SK-N-MC (cell line): ENCODE data around the gene PDP2.
A peak's percentile ranks its signal among the peaks of the same experiment; 100 is the strongest.

Source experiments
- EZH2 ChIP-seq: fragments of 200-600 bp; sonication (generic); IDR thresholded peaks from one replicate; pipeline ENCODE4 v1.6.1; 2017; ENCODE audit warnings: antibody characterized with exemption
- POLR2AphosphoS5 ChIP-seq: IDR thresholded peaks from 2 replicates; pipeline ENCODE4 v1.6.1; 2012; ENCODE audit warnings: mild to moderate bottlenecking, low read depth, low read length, borderline replicate concordance

DNA sequence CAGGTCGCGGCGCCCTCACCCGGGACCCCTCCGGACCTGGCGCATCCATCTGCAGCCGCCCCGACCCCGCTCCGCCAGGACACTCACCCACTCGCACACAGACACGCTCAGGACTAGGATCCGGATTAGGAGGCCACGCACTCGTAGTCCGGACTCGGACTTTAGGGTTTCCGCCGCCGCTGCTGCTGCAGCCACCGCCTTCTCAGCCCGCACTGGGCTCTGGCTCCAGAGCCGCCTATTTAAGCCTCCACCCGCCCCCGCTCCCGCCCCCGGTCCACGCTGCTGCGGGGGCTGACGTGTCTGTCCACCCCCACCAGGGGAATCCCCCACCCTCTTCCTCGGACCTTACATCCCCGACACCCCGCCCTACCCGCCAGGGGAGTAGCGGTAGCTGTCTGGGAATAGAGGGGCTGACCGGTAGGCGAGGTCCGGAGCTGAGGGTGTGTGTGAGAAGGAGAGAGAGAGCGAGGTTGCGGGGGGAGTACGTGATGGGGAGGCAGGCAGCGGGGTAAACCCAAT is 45.1 kb downstream of the PDP2 start, which contains the start of gene RRAD:
- TF ChIP-seq EZH2: peak; percentile 74
- no peak for TF ChIP-seq POLR2AphosphoS5
